NCI-H2171 (cell line): ENCODE results near the gene ADGRG3.
"Not testable (repeated sequence)": the region's sequence is repeated elsewhere in the genome, so short reads cannot be mapped to it uniquely, and the experiment has no call there.

Source experiments
- DNase-seq: peaks from one replicate; lab custom pipeline; 2025; lab: John Stamatoyannopoulos, UW

ADGRG3 gene

GRCh38 chr16:57721356-57722209 is 53.5 kb downstream of the ADGRG3 start:
- DNase-seq: no peak

GRCh38 chr16:57722210-57722499 is 54.0 kb downstream of the ADGRG3 start:
- no peak for DNase-seq

- no peak for DNase-seq
Measured at GRCh38 chr16:57722651-57723050, 54.5 kb downstream of the ADGRG3 start.

GRCh38 chr16:57723170-57723569 is 55.1 kb downstream of the ADGRG3 start:
- DNase-seq: no peak

GRCh38 chr16:57724531-57724930 is 56.4 kb downstream of the ADGRG3 start:
- no peak for DNase-seq

- DNase-seq: no peak
Measured at GRCh38 chr16:57725151-57725550, 57.0 kb downstream of the ADGRG3 start.

- no peak for DNase-seq
Measured at GRCh38 chr16:57725554-57725953, 57.4 kb downstream of the ADGRG3 start.

- no peak for DNase-seq
Measured at GRCh38 chr16:57725976-57726375, 57.9 kb downstream of the ADGRG3 start.

- DNase-seq: no peak
Measured at GRCh38 chr16:57726433-57726947, 58.4 kb downstream of the ADGRG3 start.

GRCh38 chr16:57727610-57728009 is 59.5 kb downstream of the ADGRG3 start:
- no peak for DNase-seq

- DNase-seq: no peak
Measured at GRCh38 chr16:57728336-57729181, 60.5 kb downstream of the ADGRG3 start.

- no peak for DNase-seq
Measured at GRCh38 chr16:57729182-57729484, 61.0 kb downstream of the ADGRG3 start.

- not testable (repeated sequence) for DNase-seq
Measured at GRCh38 chr16:57729852-57730251, 61.7 kb downstream of the ADGRG3 start.

- DNase-seq: no peak
Measured at GRCh38 chr16:57730771-57731730, 62.9 kb downstream of the ADGRG3 start.

- DNase-seq: no peak
Measured at GRCh38 chr16:57732037-57732436, 63.9 kb downstream of the ADGRG3 start.

- DNase-seq: no peak
Measured at GRCh38 chr16:57732714-57733113, 64.6 kb downstream of the ADGRG3 start.

- DNase-seq: no peak
Measured at GRCh38 chr16:57734308-57734924, 66.3 kb downstream of the ADGRG3 start.

GRCh38 chr16:57734925-57735754 is 67.0 kb downstream of the ADGRG3 start:
- peak; percentile 99 for DNase-seq

- DNase-seq: no peak
Measured at GRCh38 chr16:57735755-57736418, 67.8 kb downstream of the ADGRG3 start, which contains the start of gene KATNB1. KATNB1 (plus strand) TSS chr16:57735770; CDS start chr16:57737244, 1,474 bp downstream.
